Gastroesophageal sphincter (tissue), 3 donors: ENCODE measurements around the gene PCDH9.

Experiments
- CTCF ChIP-seq, 4 experiments: fragments of 200-600 bp in 2 of 4; fragments of 450-650 bp in 2 of 4; sonication (generic) in 1 of 4; IDR thresholded peaks; one replicate each; pipeline ENCODE4 v1.5.1; 2017 to 2019; ENCODE audit warnings: antibody characterized with exemption in 4 of 4, mild to moderate bottlenecking in 2 of 4, moderate library complexity in 2 of 4
- EP300 ChIP-seq: sonication (generic); formaldehyde crosslinking; IDR thresholded peaks from one replicate; pipeline ENCODE4 v1.6.1; 2017; ENCODE audit warnings: antibody characterized with exemption, mild to moderate bottlenecking
- POLR2A ChIP-seq, 2 donors: fragments of 450-650 bp; IDR thresholded peaks; one replicate each; pipeline ENCODE4 v1.6.1; 2017; ENCODE audit warnings: antibody characterized with exemption in 2 of 2, mild to moderate bottlenecking in 2 of 2, moderate library complexity in 1 of 2
- POLR2AphosphoS5 ChIP-seq: sonication (generic); formaldehyde crosslinking; IDR thresholded peaks from one replicate; pipeline ENCODE4 v1.6.1; 2017; ENCODE audit warnings: antibody characterized with exemption

- no peak for TF ChIP-seq CTCF (IDR thresholded peaks at IDR 0.05)
- TF ChIP-seq EP300, result no peak
- TF ChIP-seq POLR2A (IDR thresholded peaks at IDR 0.05), result no peak
- no peak for TF ChIP-seq POLR2AphosphoS5
Observed at GRCh38 chr13:66644855-66645460, 585.2 kb downstream of the PCDH9 start.
